Esophagus squamous epithelium (tissue), 5 donors: Measurements from ENCODE around the gene CIDEB. TPM values are rescaled to one million over a fixed set of nuclear protein-coding genes. Genes with fewer than 3 reads are reported as not detected.

ENCODE experiments used
- DNase-seq: peaks from one replicate; lab custom pipeline; 2025; lab: John Stamatoyannopoulos, UW
- H3K27ac ChIP-seq, 4 donors: fragments of 200-600 bp; sonication (generic); one replicate each; pipeline ENCODE4 v1.5.1; 2016 to 2019; ENCODE audit warnings: mild to moderate bottlenecking in 1 of 4
- H3K27me3 ChIP-seq, 4 donors: fragments of 200-600 bp; sonication (generic); 1 replicate in 3 of 4; 2 replicates in 1 of 4; pipeline versions ENCODE4 v1.5.1 to v1.6.0; 2017 to 2021; ENCODE audit warnings: antibody characterized with exemption in 1 of 4
- H3K36me3 ChIP-seq, 3 donors: fragments of 200-600 bp; sonication (generic); one replicate each; pipeline ENCODE4 v1.5.1; 2016 to 2019
- H3K4me1 ChIP-seq, 3 donors: fragments of 200-600 bp; sonication (generic); one replicate each; pipeline ENCODE4 v1.5.1; 2017 to 2019
- H3K4me3 ChIP-seq, 4 donors: fragments of 200-600 bp; sonication (generic); 1 replicate in 3 of 4; 2 replicates in 1 of 4; pipeline ENCODE4 v1.5.1; 2016 to 2019; ENCODE audit warnings: mild to moderate bottlenecking in 2 of 4, moderate library complexity in 1 of 4
- H3K9me3 ChIP-seq, 3 donors: fragments of 200-600 bp; sonication (generic); one replicate each; pipeline ENCODE4 v1.5.1; 2016 to 2019
- POLR2A ChIP-seq, 4 donors: fragments of 450-650 bp; IDR thresholded peaks; one replicate each; pipeline ENCODE4 v1.6.1; 2017; ENCODE audit warnings: antibody characterized with exemption in 4 of 4, mild to moderate bottlenecking in 4 of 4, moderate library complexity in 3 of 4
- WGBS, 2 donors: methylation state at CpG; one replicate each; pipeline ENCODE4 v1.1.5; 2018; 5-methylcytosine and 5-hydroxymethylcytosine counted together
- intact Hi-C: fragments of 100-400 bp; cut with DNase I; formaldehyde crosslinking; loops from one replicate; pipeline ENCODE4 v1.15.0; 2022
- total RNA-seq, 4 donors: library from RNA; depleted of rRNA; stranded (reverse); fragments of >200 nt; gene quantifications; one replicate each; pipeline ENCODE4 v1.1.0, GENCODE V29; 2016
- TF ChIP-seq, protein P1 (sequence below), 6 experiments: fragments of 450-650 bp in 4 of 6; fragments of 200-600 bp in 2 of 6; sonication (generic) in 2 of 6; IDR thresholded peaks; one replicate each; pipeline ENCODE4 v1.5.1; 2016 to 2019; ENCODE audit warnings: antibody characterized with exemption in 6 of 6, mild to moderate bottlenecking in 4 of 6, moderate library complexity in 4 of 6
- donor health status: DM: yes; HTN: yes; CAD: no.

CIDEB gene
- total RNA-seq, 4 donors from 2014 or later = 18.3 to 41.4 (median 30.4) TPM

DNA sequence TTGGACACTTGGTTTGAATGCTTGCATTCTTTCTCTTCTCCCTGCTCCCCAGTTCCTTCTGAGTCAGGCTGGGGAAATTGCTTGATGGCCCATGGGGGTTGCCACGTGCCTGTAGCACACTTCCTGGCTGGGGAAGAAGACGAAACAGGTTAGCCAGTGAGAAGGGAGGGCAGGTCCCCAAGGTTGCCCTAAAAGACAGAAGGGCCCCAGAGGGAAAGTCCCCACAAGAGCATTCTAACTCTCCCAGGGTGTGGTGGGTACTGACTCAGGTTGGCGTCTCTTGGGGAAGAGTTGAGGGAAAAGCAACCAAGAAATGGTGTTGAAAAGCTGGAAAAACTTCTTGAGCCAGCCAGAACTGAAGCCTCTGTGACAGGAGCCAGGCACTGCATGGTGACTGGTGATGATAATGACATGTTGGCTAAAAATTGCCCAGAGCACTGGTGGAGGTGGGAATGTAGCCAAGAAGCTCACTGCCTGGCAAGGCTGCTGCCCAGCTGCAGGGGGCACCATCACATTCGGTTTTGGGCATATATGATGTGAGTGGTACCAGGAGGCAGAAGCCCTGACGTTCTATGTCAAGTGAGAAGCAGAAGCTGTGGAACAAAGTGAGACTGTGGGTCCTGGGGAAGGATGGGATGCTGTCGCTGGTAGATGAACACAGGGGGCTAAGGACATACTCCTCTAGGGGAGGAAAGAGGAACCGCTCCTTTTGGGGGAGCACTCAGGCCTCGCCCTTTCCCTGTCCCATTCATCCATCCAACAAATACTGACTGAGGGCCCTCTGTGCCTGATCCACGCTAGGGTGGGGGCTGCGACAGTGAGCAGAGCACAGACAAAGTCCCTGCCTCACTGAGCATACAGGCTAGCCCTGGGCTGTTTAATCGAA, 28.2 kb downstream of the CIDEB start:
- H3K4me1 ChIP-seq = peaks cover 26 to 96% (median 45%) of the 10 kb centered on the region in 3 donors
- DNase-seq = no peak
- TF ChIP-seq, protein P1, sequence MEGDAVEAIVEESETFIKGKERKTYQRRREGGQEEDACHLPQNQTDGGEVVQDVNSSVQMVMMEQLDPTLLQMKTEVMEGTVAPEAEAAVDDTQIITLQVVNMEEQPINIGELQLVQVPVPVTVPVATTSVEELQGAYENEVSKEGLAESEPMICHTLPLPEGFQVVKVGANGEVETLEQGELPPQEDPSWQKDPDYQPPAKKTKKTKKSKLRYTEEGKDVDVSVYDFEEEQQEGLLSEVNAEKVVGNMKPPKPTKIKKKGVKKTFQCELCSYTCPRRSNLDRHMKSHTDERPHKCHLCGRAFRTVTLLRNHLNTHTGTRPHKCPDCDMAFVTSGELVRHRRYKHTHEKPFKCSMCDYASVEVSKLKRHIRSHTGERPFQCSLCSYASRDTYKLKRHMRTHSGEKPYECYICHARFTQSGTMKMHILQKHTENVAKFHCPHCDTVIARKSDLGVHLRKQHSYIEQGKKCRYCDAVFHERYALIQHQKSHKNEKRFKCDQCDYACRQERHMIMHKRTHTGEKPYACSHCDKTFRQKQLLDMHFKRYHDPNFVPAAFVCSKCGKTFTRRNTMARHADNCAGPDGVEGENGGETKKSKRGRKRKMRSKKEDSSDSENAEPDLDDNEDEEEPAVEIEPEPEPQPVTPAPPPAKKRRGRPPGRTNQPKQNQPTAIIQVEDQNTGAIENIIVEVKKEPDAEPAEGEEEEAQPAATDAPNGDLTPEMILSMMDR (IDR thresholded peaks at IDR 0.05) = peak in 5 of 6 experiments; percentile 10 to 69 (median 42)
- TF ChIP-seq POLR2A (IDR thresholded peaks at IDR 0.05) = no peak
- H3K27me3 ChIP-seq = no peaks in the 10 kb centered on the region
- H3K27ac ChIP-seq = peak overlapping the region; percentile 67 to 88 (median 78)
- H3K36me3 ChIP-seq = no peaks in the 10 kb centered on the region
- H3K4me3 ChIP-seq = no peak overlapping the region
- no peaks in the 10 kb centered on the region for H3K9me3 ChIP-seq
- intact Hi-C loops = no loop called here
- WGBS, 2 donors = 50 to 72% methylated on average over 9 to 11 of the region's 11 CpGs

GRCh38 chr14:24278424-24278823, 29.4 kb downstream of the CIDEB start:
- intact Hi-C loops = no loop called here
- no peaks in the 10 kb centered on the region for H3K36me3 ChIP-seq
- TF ChIP-seq, protein P1 (IDR thresholded peaks at IDR 0.05) = no peak
- no peak for TF ChIP-seq POLR2A (IDR thresholded peaks at IDR 0.05)
- no peak for DNase-seq
- no peaks in the 10 kb centered on the region for H3K9me3 ChIP-seq
- H3K27ac ChIP-seq = peak overlapping the region; percentile 67 to 88 (median 78)
- H3K27me3 ChIP-seq = no peaks in the 10 kb centered on the region
- peaks cover 21 to 96% (median 40%) of the 10 kb centered on the region in 3 donors for H3K4me1 ChIP-seq
- 91 to 98% methylated on average over 5 of the region's 5 CpGs for whole genome bisulfite sequencing, 2 donors
- no peak overlapping the region for H3K4me3 ChIP-seq

DNA sequence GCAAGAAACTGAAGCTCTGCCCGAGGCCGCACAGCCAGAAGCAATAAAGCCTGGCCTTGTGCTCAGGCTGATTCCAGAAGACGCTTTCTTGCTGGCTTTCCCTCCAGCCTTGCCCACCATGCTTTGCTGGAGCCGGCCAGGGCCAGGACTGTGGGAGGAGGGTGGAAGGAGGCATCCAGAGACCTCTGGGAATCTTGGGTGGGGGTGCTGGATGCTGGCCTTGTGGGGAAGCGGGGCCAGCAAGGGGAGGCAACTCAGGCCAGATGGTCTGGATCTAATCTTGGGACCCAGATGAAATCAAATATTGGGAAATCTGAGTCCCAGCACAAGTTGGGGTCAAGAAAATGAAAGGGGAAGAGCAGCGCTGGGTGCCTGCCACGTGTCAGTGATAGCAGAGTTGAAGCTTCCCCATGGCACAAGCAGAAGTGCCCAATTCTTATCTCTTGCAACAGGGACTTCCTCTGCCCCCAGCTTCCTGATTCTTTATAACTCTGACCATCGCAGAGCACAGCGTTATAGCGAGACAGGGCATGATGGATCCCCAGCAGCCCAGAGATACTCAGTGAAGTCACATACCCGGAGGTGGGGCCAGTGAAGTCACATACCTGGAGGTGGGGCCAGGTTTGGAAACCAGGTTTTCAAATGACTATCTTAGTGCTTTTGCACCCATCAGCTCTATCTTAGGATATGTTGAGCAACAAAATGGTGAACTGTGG, 30.0 kb downstream of the CIDEB start:
- Histone ChIP-seq H3K9me3 (no peaks in the 10 kb centered on the region), H3K27ac (peak overlapping the region in 3 of 4 donors; percentile 67 to 88 (median 83)), H3K36me3 (no peaks in the 10 kb centered on the region), H3K4me3 (no peak overlapping the region), H3K4me1 (peaks cover 26 to 96% (median 40%) of the 10 kb centered on the region in 3 donors), H3K27me3 (no peaks in the 10 kb centered on the region)
- TF ChIP-seq, protein P1 (IDR thresholded peaks at IDR 0.05) = no peak
- TF ChIP-seq POLR2A (IDR thresholded peaks at IDR 0.05) = no peak
- intact Hi-C loops = no loop called here
- DNase-seq = no peak
- WGBS, 2 donors = 66 to 84% methylated on average over 9 to 11 of the region's 11 CpGs

DNA sequence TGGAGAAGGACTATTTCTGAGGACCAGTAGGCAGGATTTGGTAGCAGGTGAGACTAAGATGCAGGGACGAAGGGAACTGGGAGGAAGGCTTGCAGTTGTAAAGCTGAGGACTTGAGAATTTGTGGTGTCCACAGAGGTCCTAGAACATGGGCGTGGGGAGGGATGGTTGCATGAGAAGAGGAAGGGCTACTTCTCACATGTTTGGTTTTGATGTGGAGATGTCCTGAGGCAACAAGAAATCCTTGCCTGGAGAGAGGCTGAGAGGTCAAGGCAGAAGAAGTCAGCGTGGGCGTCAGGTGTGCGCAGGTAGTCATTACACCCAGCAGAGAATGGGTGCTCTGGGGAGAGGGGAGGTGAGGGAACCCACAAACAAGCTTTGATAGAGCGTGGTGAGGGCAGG, 30.7 kb downstream of the CIDEB start:
- 81 to 87% methylated on average over 6 of the region's 6 CpGs for WGBS, 2 donors
- Histone ChIP-seq H3K4me3 (no peak overlapping the region), H3K27ac (peak overlapping the region in 2 of 4 donors; percentile 83 to 88), H3K36me3 (no peaks in the 10 kb centered on the region), H3K4me1 (peaks cover 31 to 97% (median 40%) of the 10 kb centered on the region in 3 donors), H3K27me3 (no peaks in the 10 kb centered on the region), H3K9me3 (no peaks in the 10 kb centered on the region)
- TF ChIP-seq, protein P1 (IDR thresholded peaks at IDR 0.05) = no peak
- no peak for TF ChIP-seq POLR2A (IDR thresholded peaks at IDR 0.05)
- DNase-seq = no peak
- intact Hi-C loops = no loop called here
